Ascending aorta (tissue), 2 donors: ENCODE results near the gene GNA15. TPM values are rescaled to one million over a fixed set of nuclear protein-coding genes. Genes with fewer than 3 reads are reported as not detected.
A peak's percentile ranks its signal among the peaks of the same experiment; 100 is the strongest.

Experiments
- DNase-seq, 2 donors: peaks; one replicate each; pipeline ENCODE4 v3.0.0-alpha.2; 2019; ENCODE audit warnings: low spot score in 2 of 2
- H3K27ac ChIP-seq, 2 donors: fragments of 200-600 bp; sonication (generic); one replicate each; pipeline ENCODE4 v1.5.1; 2016 to 2017; ENCODE audit warnings: mild to moderate bottlenecking in 1 of 2
- H3K27me3 ChIP-seq: fragments of 200-600 bp; sonication (generic); one replicate; pipeline ENCODE4 v1.5.1; 2017
- H3K36me3 ChIP-seq, 2 donors: fragments of 200-600 bp; sonication (generic); one replicate each; pipeline ENCODE4 v1.5.1; 2016
- H3K4me1 ChIP-seq, 2 donors: fragments of 200-600 bp; sonication (generic); one replicate each; pipeline ENCODE4 v1.5.1; 2016 to 2017; ENCODE audit warnings: mild to moderate bottlenecking in 1 of 2
- H3K4me3 ChIP-seq, 2 donors: fragments of 200-600 bp; sonication (generic); one replicate each; pipeline ENCODE4 v1.5.1; 2016 to 2017; ENCODE audit warnings: mild to moderate bottlenecking in 1 of 2
- H3K9me3 ChIP-seq, 2 donors: fragments of 200-600 bp; sonication (generic); one replicate each; pipeline ENCODE4 v1.5.1; 2016
- CTCF ChIP-seq, 3 experiments: fragments of 200-600 bp in 2 of 3; fragments of 450-650 bp in 1 of 3; sonication (generic) in 2 of 3; IDR thresholded peaks; one replicate each; pipeline ENCODE4 v1.5.1; 2016 to 2019; ENCODE audit warnings: antibody characterized with exemption in 3 of 3, mild to moderate bottlenecking in 1 of 3, moderate library complexity in 1 of 3
- intact Hi-C: fragments of 100-400 bp; cut with DNase I; formaldehyde crosslinking; loops from one replicate; pipeline ENCODE4 v1.15.1; 2023
- total RNA-seq: library from RNA; depleted of rRNA; stranded (reverse); fragments of >200 nt; gene quantifications from one replicate; pipeline ENCODE4 v1.1.0, GENCODE V29; 2016

The GNA15 gene
- total RNA-seq, 1 donor from 2014 or later = 7.1 TPM

DNA sequence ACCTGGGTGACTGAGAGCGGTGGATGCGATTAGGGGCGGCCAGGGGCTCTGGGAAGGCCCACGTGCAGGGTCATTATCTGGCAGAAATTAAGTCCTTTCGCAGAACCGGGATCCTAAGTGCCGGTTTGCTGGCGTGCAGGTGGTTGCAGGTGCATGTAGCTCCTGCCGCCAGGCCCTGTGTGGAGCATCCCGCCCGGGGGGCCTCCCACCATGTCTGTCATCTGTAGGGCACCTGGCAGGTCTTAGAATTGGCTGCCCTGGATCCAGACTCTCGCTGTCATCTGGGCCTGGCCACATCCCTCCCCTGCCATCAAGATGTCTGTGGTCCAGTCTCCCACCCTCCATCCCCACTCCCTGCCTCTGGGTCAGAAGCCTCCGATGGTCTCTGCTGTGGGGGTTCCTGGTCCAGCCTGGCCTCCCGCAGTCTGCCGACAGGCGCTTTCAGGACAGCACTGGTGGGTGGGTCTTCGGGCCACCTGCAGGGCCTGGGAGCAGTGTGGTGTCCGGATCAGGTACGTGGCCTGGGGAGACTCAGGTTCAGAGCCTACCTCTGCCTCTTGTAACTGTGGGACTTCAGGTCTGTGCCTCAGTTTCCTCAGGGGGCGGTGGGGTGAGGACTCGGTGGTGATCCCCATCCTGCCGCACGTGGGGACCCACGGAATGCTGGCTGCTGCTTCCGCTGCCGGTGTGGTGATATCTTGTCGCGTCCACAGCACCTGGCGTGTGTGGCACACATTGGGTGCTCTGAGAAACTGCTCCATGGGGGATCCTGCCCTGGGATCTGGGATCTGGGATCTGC lies 36.3 kb upstream of the GNA15 start:
- no peaks in the 10 kb centered on the region for H3K9me3 ChIP-seq
- peak overlapping the region; percentile 43 to 98 for H3K4me3 ChIP-seq
- peak overlapping the region; percentile 83 to 90 for H3K27ac ChIP-seq
- intact Hi-C loops = no loop called here
- peaks cover 38 to 74% of the 10 kb centered on the region in 2 donors for H3K4me1 ChIP-seq
- no peaks in the 10 kb centered on the region for H3K36me3 ChIP-seq
- no peak for DNase-seq
- no peak for TF ChIP-seq CTCF (IDR thresholded peaks at IDR 0.05)
- no peaks in the 10 kb centered on the region for H3K27me3 ChIP-seq

DNA sequence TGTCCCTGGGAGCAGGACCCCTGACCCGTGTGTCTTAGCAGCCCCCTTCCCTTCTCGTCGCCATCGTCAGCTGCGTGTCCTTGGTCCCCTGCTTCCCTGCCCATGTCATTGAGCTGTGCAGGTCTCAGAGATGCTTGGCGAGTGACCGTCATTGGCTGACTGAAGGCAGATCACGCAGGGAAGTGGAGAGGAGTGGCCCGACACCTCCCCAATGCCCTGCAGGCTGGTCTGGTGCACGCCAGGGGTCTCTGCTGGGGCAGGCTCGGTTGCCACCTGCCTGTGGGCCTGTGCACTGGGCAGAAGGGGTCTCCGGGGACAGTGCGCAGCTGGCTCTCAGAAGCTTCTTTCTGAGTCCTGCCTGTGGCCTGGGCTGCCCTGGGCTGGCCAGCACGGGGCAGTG lies 35.5 kb upstream of the GNA15 start:
- DNase-seq = no peak
- no peaks in the 10 kb centered on the region for H3K27me3 ChIP-seq
- H3K9me3 ChIP-seq = no peaks in the 10 kb centered on the region
- intact Hi-C loops = no loop called here
- H3K27ac ChIP-seq = no peak overlapping the region
- H3K4me1 ChIP-seq = peaks cover 38 to 75% of the 10 kb centered on the region in 2 donors
- TF ChIP-seq CTCF (IDR thresholded peaks at IDR 0.05) = no peak
- H3K4me3 ChIP-seq = no peak overlapping the region
- H3K36me3 ChIP-seq = no peaks in the 10 kb centered on the region

- TF ChIP-seq CTCF (IDR thresholded peaks at IDR 0.05) = no peak
- no peak for DNase-seq
- no peak overlapping the region for H3K27ac ChIP-seq
- H3K9me3 ChIP-seq = no peaks in the 10 kb centered on the region
- H3K27me3 ChIP-seq = no peaks in the 10 kb centered on the region
- H3K4me3 ChIP-seq = no peak overlapping the region
- peaks cover 34 to 68% of the 10 kb centered on the region in 2 donors for H3K4me1 ChIP-seq
- intact Hi-C loops = no loop called here
- no peaks in the 10 kb centered on the region for H3K36me3 ChIP-seq
Measured at GRCh38 chr19:3100747-3101730, 34.8 kb upstream of the GNA15 start.

GRCh38 chr19:3102239-3103140 lies 33.3 kb upstream of the GNA15 start:
- Histone ChIP-seq H3K9me3 (no peaks in the 10 kb centered on the region), H3K27ac (no peak overlapping the region), H3K36me3 (no peaks in the 10 kb centered on the region), H3K4me3 (no peak overlapping the region), H3K4me1 (peaks cover 20 to 53% of the 10 kb centered on the region in 2 donors), H3K27me3 (no peaks in the 10 kb centered on the region)
- DNase-seq = no peak
- no peak for TF ChIP-seq CTCF (IDR thresholded peaks at IDR 0.05)
- intact Hi-C loops = no loop called here

DNA sequence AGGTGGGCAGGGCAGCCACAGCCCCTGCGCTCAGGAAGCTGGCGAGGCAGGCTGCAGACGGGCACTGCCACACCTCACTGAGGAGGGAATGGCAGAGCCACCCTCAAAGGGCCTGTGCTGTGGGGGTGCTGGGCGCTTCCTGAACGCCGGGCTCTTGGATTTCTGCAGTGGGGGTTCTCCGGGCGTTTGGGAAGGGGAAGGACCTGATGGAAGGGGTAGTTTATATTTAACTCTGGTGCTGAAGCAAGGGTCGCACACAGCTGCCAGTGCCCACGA lies 31.2 kb upstream of the GNA15 start:
- Histone ChIP-seq H3K4me1 (peaks cover 4 to 33% of the 10 kb centered on the region in 2 donors), H3K9me3 (no peaks in the 10 kb centered on the region), H3K27ac (no peak overlapping the region), H3K36me3 (no peaks in the 10 kb centered on the region), H3K27me3 (no peaks in the 10 kb centered on the region), H3K4me3 (no peak overlapping the region)
- intact Hi-C loops = loop anchor here (1.0 kb wide), 1 partner anchor 28 kb away; no protein-coding TSS in a partner anchor
- DNase-seq = no peak
- TF ChIP-seq CTCF (IDR thresholded peaks at IDR 0.05) = no peak
